K562 (cell line): ENCODE data around the gene ADGRB2. TPM values are rescaled to one million over a fixed set of nuclear protein-coding genes. Genes with fewer than 3 reads are reported as not detected.

ENCODE experiments used
- ARID1B ChIP-seq: fragments of 450-650 bp; IDR thresholded peaks from 2 replicates; pipeline ENCODE4 v1.6.1; 2016; ENCODE audit warnings: antibody characterized with exemption, mild to moderate bottlenecking, inconsistent platforms
- ARNT ChIP-seq, 2 experiments: fragments of 450-650 bp; IDR thresholded peaks; 2 replicates each; pipeline ENCODE4 v1.6.1; 2016; ENCODE audit warnings: mild to moderate bottlenecking in 1 of 2
- FOXM1 ChIP-seq, 2 experiments: fragments of 450-650 bp in 1 of 2; sonication (generic) in 1 of 2; formaldehyde crosslinking in 1 of 2; IDR thresholded peaks; 2 replicates each; pipeline versions ENCODE4 v1.6.1 to v1.9.0; 2017 to 2022; ENCODE audit warnings: low read depth in 2 of 2, mild to moderate bottlenecking in 2 of 2, missing genetic modification reagents in 1 of 2, moderate library complexity in 1 of 2
- HDAC8 ChIP-seq: fragments of 450-650 bp; IDR thresholded peaks from 2 replicates; pipeline ENCODE4 v1.6.1; 2016; ENCODE audit warnings: mild to moderate bottlenecking, missing genetic modification characterization, moderate library complexity, missing compliant biosample characterization
- KHSRP ChIP-seq: fragments of 450-650 bp; IDR thresholded peaks from 2 replicates; pipeline ENCODE4 v1.6.1; 2017
- RFX5 ChIP-seq: IDR thresholded peaks from 2 replicates; pipeline ENCODE4 v1.6.1; 2011; ENCODE audit warnings: low read depth, mild to moderate bottlenecking, improper control_type of control experiment, low read length
- SMAD1 ChIP-seq: fragments of 150-350 bp; IDR thresholded peaks from 2 replicates; pipeline ENCODE4 v1.6.1; 2014; ENCODE audit warnings: low read length, low read depth; ENCODE audit not compliant: partially characterized antibody
- TAF1 ChIP-seq: IDR thresholded peaks from 2 replicates; pipeline ENCODE4 v1.6.1; 2011; ENCODE audit warnings: mild to moderate bottlenecking, low read length, moderate library complexity; ENCODE audit not compliant: insufficient read depth, control insufficient read depth, severe bottlenecking; ENCODE audit errors: extremely low read depth
- ZNF212 ChIP-seq: fragments of 450-650 bp; formaldehyde crosslinking; IDR thresholded peaks from 2 replicates; pipeline ENCODE4 v1.4.0; 2020; ENCODE audit warnings: mild to moderate bottlenecking
- ZNF431 ChIP-seq: sonication (generic); formaldehyde crosslinking; IDR thresholded peaks from 2 replicates; pipeline ENCODE4 v1.8.0; 2022; ENCODE audit warnings: mild to moderate bottlenecking, missing genetic modification reagents
- ZNF668 ChIP-seq: fragments of 250-450 bp; sonication (Bioruptor Pico); IDR thresholded peaks from 2 replicates; pipeline ENCODE4 v1.8.0; 2022; ENCODE audit warnings: mild to moderate bottlenecking, inconsistent platforms
- ZNF695 ChIP-seq: fragments of 450-650 bp; formaldehyde crosslinking; IDR thresholded peaks from 2 replicates; pipeline ENCODE4 v1.4.0; 2020; ENCODE audit warnings: mild to moderate bottlenecking, moderate library complexity
- polyA plus RNA-seq, 8 experiments: library from polyadenylated mRNA; depleted of rRNA in 4 of 8; stranded (reverse) in 5 of 8; unstranded in 3 of 8; fragments of >200 nt; fragmentation: Nextera tagmentation in 2 of 8; fragmentation: Illumina TruSeq in 1 of 8; extraction: Ambion mirVana in 2 of 8; extraction: Trizol in 1 of 8; gene quantifications; 2 replicates each; pipeline versions ENCODE4 v1.2.1 to v1.2.3, GENCODE V29; 2011 to 2014; ENCODE audit warnings: inconsistent platforms in 1 of 8, missing spikeins in 1 of 8
- total RNA-seq, 7 experiments: library from RNA; depleted of rRNA in 6 of 7; stranded (reverse); fragments of >200 nt in 6 of 7; fragmentation: Illumina TruSeq in 2 of 7; extraction: Trizol in 2 of 7; gene quantifications; 2 replicates each; pipeline versions ENCODE4 v1.2.1 to v1.2.3, GENCODE V29; 2011 to 2021; ENCODE audit warnings: low replicate concordance in 1 of 7
- TF ChIP-seq, protein P1 (sequence below), 2 experiments: fragments of 200-800 bp in 1 of 2; sonication (Bioruptor generic) in 1 of 2; sonication (generic) in 1 of 2; formaldehyde crosslinking in 1 of 2; IDR thresholded peaks in 1 of 2; conservative IDR thresholded peaks in 1 of 2; 2 replicates each; pipeline versions ENCODE4 v1.5.0 to v1.6.1; 2016 to 2020; ENCODE audit warnings: missing compliant biosample characterization in 1 of 2, missing genetic modification characterization in 1 of 2, missing genetic modification reagents in 1 of 2
- TF ChIP-seq, protein P2 (sequence below): IDR thresholded peaks from 3 replicates; pipeline ENCODE4 v1.6.1; 2011; ENCODE audit warnings: borderline replicate concordance, mild to moderate bottlenecking, moderate library complexity; ENCODE audit not compliant: insufficient read length; ENCODE audit errors: extremely low read depth
- TF ChIP-seq, protein P3 (sequence below): fragments of 450-650 bp; formaldehyde crosslinking; IDR thresholded peaks from 2 replicates; pipeline ENCODE4 v1.4.0; 2020; ENCODE audit warnings: mild to moderate bottlenecking, mixed read lengths
- TF ChIP-seq, protein P4 (sequence below): sonication (generic); formaldehyde crosslinking; IDR thresholded peaks from 2 replicates; pipeline ENCODE4 v1.8.1; 2022; ENCODE audit warnings: missing genetic modification reagents

The ADGRB2 gene
- total and polyA plus RNA-seq, 9 of the 15 experiments (the other 6 are each of a cell fraction or from before 2014, with no cell fraction given), result 0.04 to 0.23 (median 0.20) TPM; not detected in 2

DNA sequence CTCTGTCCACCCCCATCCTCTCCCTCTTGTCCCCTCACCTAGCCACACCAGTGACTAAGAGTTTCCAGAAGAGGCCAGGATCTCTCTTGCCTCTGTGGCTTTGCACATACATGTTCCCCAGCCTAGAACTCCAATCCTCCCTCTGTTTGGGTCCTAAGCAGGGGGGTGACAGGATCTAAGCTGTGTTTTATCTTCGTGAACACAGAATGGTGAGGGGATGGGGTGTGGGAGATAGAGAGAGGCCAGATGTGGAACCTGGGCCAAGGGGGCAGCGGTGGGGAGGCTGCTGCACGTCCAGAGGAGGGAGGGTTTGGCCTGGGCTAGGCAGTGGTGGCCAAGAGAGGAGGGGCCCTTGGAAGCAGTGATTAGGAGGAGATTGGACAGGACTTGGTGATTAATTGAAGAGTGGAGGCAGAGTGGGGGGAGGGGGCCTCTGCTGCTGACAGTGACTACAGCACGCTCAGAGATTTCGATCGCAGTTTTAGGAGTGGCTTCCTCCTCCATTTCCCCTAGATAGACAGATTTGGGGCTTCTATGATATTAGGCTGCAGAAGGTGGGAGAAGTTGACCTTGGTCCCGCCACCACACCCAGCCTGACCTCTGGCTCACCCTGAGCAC, 17.1 kb upstream of the ADGRB2 start (continued):
- TF ChIP-seq HDAC8 (tag) (no peak), RFX5 (no peak), ARNT (IDR thresholded peaks at IDR 0.05) (no peak), ZNF431 (CRISPR knock-in tag) (no peak), SMAD1 (no peak), TAF1 (no peak), ZNF695 (CRISPR knock-in tag) (no peak), KHSRP (no peak), FOXM1 (IDR thresholded peaks at IDR 0.05; ENCODE audit: low read depth) (no peak; the same call in 1 of the 2 replicates), FOXM1 (CRISPR knock-in tag; IDR thresholded peaks at IDR 0.05; ENCODE audit: low read depth) (no peak), ARID1B (peak; percentile 81), ZNF212 (CRISPR knock-in tag) (no peak), ZNF668 (no peak)
- TF ChIP-seq, protein P1, sequence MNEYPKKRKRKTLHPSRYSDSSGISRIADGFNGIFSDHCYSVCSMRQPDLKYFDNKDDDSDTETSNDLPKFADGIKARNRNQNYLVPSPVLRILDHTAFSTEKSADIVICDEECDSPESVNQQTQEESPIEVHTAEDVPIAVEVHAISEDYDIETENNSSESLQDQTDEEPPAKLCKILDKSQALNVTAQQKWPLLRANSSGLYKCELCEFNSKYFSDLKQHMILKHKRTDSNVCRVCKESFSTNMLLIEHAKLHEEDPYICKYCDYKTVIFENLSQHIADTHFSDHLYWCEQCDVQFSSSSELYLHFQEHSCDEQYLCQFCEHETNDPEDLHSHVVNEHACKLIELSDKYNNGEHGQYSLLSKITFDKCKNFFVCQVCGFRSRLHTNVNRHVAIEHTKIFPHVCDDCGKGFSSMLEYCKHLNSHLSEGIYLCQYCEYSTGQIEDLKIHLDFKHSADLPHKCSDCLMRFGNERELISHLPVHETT (CRISPR knock-in tag; conservative IDR thresholded peaks at IDR 0.05 in 1 of 2, IDR thresholded peaks at IDR 0.05 in 1 of 2), result peak in 1 of 2 experiments; percentile 58; a peak in 1 of 4 replicates
- TF ChIP-seq, protein P2, sequence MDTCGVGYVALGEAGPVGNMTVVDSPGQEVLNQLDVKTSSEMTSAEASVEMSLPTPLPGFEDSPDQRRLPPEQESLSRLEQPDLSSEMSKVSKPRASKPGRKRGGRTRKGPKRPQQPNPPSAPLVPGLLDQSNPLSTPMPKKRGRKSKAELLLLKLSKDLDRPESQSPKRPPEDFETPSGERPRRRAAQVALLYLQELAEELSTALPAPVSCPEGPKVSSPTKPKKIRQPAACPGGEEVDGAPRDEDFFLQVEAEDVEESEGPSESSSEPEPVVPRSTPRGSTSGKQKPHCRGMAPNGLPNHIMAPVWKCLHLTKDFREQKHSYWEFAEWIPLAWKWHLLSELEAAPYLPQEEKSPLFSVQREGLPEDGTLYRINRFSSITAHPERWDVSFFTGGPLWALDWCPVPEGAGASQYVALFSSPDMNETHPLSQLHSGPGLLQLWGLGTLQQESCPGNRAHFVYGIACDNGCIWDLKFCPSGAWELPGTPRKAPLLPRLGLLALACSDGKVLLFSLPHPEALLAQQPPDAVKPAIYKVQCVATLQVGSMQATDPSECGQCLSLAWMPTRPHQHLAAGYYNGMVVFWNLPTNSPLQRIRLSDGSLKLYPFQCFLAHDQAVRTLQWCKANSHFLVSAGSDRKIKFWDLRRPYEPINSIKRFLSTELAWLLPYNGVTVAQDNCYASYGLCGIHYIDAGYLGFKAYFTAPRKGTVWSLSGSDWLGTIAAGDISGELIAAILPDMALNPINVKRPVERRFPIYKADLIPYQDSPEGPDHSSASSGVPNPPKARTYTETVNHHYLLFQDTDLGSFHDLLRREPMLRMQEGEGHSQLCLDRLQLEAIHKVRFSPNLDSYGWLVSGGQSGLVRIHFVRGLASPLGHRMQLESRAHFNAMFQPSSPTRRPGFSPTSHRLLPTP, result no peak
- TF ChIP-seq, protein P3, sequence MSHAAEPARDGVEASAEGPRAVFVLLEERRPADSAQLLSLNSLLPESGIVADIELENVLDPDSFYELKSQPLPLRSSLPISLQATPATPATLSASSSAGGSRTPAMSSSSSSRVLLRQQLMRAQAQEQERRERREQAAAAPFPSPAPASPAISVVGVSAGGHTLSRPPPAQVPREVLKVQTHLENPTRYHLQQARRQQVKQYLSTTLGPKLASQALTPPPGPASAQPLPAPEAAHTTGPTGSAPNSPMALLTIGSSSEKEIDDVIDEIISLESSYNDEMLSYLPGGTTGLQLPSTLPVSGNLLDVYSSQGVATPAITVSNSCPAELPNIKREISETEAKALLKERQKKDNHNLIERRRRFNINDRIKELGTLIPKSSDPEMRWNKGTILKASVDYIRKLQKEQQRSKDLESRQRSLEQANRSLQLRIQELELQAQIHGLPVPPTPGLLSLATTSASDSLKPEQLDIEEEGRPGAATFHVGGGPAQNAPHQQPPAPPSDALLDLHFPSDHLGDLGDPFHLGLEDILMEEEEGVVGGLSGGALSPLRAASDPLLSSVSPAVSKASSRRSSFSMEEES (CRISPR knock-in tag), result no peak
- TF ChIP-seq, protein P4, sequence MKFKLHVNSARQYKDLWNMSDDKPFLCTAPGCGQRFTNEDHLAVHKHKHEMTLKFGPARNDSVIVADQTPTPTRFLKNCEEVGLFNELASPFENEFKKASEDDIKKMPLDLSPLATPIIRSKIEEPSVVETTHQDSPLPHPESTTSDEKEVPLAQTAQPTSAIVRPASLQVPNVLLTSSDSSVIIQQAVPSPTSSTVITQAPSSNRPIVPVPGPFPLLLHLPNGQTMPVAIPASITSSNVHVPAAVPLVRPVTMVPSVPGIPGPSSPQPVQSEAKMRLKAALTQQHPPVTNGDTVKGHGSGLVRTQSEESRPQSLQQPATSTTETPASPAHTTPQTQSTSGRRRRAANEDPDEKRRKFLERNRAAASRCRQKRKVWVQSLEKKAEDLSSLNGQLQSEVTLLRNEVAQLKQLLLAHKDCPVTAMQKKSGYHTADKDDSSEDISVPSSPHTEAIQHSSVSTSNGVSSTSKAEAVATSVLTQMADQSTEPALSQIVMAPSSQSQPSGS (CRISPR knock-in tag), result no peak
